Right atrium auricular region (tissue), 2 donors: ENCODE measurements around the gene CMTM8. TPM values are rescaled to one million over a fixed set of nuclear protein-coding genes. Genes with fewer than 3 reads are reported as not detected.
"Not testable (repeated sequence)": the region's sequence is repeated elsewhere in the genome, so short reads cannot be mapped to it uniquely, and the experiment has no call there.

ENCODE experiments used
- DNase-seq: peaks from one replicate; pipeline ENCODE4 v3.0.0-alpha.2; 2019; ENCODE audit warnings: low spot score
- H3K27ac ChIP-seq, 2 donors: fragments of 200-600 bp; sonication (generic); 1 replicate in 1 of 2; 2 replicates in 1 of 2; pipeline ENCODE4 v1.5.1; 2016 to 2019
- H3K27me3 ChIP-seq, 2 donors: fragments of 200-600 bp; sonication (generic); one replicate each; pipeline versions ENCODE4 v1.5.1 to v1.6.0; 2017 to 2019
- H3K36me3 ChIP-seq: fragments of 200-600 bp; sonication (generic); one replicate; pipeline ENCODE4 v1.5.1; 2016
- H3K4me1 ChIP-seq, 2 donors: fragments of 200-600 bp; sonication (generic); one replicate each; pipeline versions ENCODE4 v1.5.1 to v1.6.0; 2017 to 2019
- H3K4me3 ChIP-seq, 2 donors: fragments of 200-600 bp; sonication (generic); 1 replicate in 1 of 2; 2 replicates in 1 of 2; pipeline ENCODE4 v1.5.1; 2017 to 2019; ENCODE audit warnings: mild to moderate bottlenecking in 1 of 2, moderate library complexity in 1 of 2
- H3K9me3 ChIP-seq, 2 donors: fragments of 200-600 bp; sonication (generic); one replicate each; pipeline ENCODE4 v1.5.1; 2019
- total RNA-seq, 2 donors: library from RNA; depleted of rRNA; stranded (reverse); fragments of >200 nt; gene quantifications; one replicate each; pipeline ENCODE4 v1.1.0, GENCODE V29; 2016
- TF ChIP-seq, protein P1 (sequence below), 2 donors: fragments of 200-600 bp; sonication (generic); IDR thresholded peaks; one replicate each; pipeline ENCODE4 v1.5.1; 2019; ENCODE audit warnings: antibody characterized with exemption in 2 of 2

CMTM8 gene
- total RNA-seq, 2 donors from 2014 or later = 3.1 to 7.1 TPM

DNA sequence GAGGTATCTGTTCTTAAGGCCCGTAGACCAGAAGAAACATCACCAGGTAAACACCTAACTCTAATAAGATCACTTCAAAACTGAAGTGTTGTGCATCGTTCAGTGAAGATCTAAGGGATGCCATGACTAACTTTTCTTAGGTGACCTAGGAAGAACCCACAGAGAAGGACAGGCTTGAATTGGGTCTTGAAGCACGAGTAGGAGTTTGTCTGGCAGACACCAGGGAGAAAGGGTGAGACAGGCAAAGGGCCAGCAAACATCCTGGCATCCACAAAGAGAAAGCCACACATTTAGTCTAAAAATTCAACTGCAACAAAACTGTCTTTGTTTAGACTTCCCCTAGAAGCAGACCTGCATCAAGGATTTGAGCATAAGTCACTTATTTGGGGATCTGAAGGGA, 15.5 kb upstream of the CMTM8 start:
- Histone ChIP-seq H3K27ac (no peak overlapping the region), H3K9me3 (peaks cover 0 to 6% of the 10 kb centered on the region in 2 donors), H3K27me3 (no peaks in the 10 kb centered on the region), H3K36me3 (no peaks in the 10 kb centered on the region), H3K4me3 (no peak overlapping the region), H3K4me1 (no peaks in the 10 kb centered on the region)
- DNase-seq = no peak
- TF ChIP-seq, protein P1, sequence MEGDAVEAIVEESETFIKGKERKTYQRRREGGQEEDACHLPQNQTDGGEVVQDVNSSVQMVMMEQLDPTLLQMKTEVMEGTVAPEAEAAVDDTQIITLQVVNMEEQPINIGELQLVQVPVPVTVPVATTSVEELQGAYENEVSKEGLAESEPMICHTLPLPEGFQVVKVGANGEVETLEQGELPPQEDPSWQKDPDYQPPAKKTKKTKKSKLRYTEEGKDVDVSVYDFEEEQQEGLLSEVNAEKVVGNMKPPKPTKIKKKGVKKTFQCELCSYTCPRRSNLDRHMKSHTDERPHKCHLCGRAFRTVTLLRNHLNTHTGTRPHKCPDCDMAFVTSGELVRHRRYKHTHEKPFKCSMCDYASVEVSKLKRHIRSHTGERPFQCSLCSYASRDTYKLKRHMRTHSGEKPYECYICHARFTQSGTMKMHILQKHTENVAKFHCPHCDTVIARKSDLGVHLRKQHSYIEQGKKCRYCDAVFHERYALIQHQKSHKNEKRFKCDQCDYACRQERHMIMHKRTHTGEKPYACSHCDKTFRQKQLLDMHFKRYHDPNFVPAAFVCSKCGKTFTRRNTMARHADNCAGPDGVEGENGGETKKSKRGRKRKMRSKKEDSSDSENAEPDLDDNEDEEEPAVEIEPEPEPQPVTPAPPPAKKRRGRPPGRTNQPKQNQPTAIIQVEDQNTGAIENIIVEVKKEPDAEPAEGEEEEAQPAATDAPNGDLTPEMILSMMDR (IDR thresholded peaks at IDR 0.05) = no peak

DNA sequence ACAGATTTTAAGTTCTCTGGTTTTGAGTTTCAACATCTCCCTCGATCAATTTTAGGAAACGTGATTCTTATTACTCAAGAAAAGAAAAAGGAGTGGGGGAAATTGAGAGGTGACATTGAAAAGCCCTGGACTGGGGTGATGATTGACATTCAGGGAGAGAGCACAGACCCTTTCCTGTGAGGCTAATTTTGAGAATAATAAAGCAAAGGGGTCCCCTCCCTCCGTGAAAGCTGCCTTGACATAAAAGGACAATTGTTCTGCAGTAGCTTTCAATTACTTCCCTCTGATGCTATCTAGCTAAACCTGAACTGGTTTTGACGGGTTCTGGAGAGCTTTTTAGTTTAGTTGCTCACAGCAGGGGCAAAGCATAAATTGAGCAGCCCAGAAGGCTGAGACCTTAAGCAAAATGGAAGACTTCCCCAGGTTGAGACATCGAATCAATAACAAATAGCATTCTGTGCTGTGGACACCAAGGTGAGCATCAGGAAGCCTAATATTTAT, 14.4 kb upstream of the CMTM8 start:
- Histone ChIP-seq H3K36me3 (no peaks in the 10 kb centered on the region), H3K27me3 (no peaks in the 10 kb centered on the region), H3K4me3 (no peak overlapping the region), H3K9me3 (peaks cover 0 to 5% of the 10 kb centered on the region in 2 donors), H3K4me1 (no peaks in the 10 kb centered on the region), H3K27ac (no peak overlapping the region)
- DNase-seq = no peak
- TF ChIP-seq, protein P1 (IDR thresholded peaks at IDR 0.05) = no peak

DNA sequence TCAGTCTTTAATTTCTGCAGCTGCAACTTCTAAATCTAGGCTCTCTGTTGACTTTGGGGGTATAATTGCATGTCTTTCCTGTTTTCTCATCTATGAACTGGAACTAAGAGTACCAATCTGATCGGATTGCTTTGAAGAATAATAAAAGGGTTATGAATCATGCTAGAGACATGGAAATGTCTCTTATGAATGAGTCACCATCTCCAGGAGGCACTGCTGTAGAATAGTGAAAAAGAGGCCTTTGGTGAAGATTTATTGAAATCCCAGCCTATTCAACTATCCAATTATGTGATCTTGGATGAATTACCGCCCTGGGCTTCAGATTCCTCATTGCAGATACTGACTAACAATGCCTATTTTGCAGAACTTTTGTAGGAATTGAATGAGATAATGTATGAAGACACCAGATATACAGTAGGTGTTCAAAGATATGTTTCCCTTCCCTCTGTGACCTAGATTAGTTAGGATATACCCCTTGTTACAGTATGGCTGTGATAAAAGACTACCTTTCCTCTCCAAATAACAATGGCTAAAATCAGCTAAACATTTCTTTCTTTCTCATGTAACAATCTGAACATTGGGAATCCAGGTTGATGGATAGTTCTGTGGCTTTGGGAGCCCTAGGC, 11.5 kb upstream of the CMTM8 start:
- H3K4me1 ChIP-seq = no peaks in the 10 kb centered on the region
- no peaks in the 10 kb centered on the region for H3K36me3 ChIP-seq
- TF ChIP-seq, protein P1 (IDR thresholded peaks at IDR 0.05) = no peak
- DNase-seq = no peak
- no peaks in the 10 kb centered on the region for H3K27me3 ChIP-seq
- H3K9me3 ChIP-seq = no peaks in the 10 kb centered on the region
- no peak overlapping the region for H3K4me3 ChIP-seq
- no peak overlapping the region for H3K27ac ChIP-seq

DNA sequence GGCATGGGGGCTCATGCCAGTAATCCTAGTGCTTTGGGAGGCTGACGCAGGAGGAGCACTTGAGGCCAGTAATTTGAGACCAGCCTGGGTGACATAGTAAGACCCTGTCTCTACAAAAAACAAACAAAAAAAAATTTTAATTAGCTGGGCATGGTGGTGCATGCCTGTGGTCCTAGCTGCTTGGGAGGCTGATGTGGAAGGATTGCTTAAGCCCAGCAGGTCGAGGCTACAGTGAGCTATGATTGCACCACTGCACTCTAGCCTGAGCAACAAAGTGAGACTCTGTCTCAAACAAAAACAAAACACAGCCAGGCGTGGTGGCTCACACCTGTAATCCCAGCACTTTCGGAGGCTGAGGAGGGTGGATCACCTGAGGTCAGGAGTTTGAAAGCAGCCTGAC, 9.7 kb upstream of the CMTM8 start:
- H3K36me3 ChIP-seq, H3K4me3 ChIP-seq, H3K27me3 ChIP-seq, DNase-seq, H3K4me1 ChIP-seq, H3K27ac ChIP-seq, H3K9me3 ChIP-seq: not testable (repeated sequence)

DNA sequence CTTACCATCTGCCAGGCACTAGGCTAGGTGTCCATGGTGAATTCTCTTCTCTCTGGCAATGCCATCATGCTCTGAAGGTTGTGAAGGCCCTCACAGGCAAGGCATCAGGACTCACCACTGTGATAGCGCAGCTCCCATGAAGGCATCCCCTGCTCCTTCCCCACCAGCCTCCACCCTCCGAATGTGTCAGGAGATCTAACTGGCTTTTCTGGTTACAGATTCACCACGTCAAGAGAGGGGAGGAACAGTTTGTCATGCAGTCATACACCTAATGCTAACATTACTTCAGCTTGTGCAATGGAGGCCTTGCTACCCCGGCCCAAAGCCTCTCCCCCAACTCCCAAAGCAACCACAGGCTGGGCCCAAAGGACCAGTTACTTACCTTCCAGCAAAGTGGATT, 8.9 kb upstream of the CMTM8 start:
- no peak for DNase-seq

DNA sequence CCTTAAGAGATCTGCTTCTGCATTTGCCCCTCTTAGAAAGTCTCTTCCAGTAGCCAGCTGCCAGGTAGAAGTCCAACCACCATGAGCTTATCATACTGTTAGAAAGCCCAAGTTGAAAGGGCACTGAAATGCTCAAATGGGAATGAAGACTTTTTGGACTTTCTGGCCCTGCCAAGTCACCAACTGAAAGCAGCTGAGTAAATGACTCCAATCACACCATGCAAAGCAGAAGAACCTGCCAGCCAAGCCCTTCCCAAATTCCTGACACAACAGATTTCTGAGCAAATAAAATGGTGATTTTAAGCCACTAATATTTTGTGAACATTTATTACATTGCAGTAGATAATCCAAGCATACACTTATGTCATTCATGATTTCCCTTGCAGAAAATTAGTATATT, 2.1 kb upstream of the CMTM8 start:
- Histone ChIP-seq H3K4me3 (no peak overlapping the region), H3K4me1 (peaks cover 0 to 15% of the 10 kb centered on the region in 2 donors), H3K9me3 (peaks cover 0 to 11% of the 10 kb centered on the region in 2 donors), H3K27me3 (no peaks in the 10 kb centered on the region), H3K36me3 (no peaks in the 10 kb centered on the region), H3K27ac (no peak overlapping the region)
- no peak for DNase-seq
- TF ChIP-seq, protein P1 (IDR thresholded peaks at IDR 0.05) = no peak

More for the DNA sequence above, 8.9 kb upstream of the CMTM8 start:
- no peaks in the 10 kb centered on the region for H3K36me3 ChIP-seq
- TF ChIP-seq, protein P1 (IDR thresholded peaks at IDR 0.05) = no peak
- no peak overlapping the region for H3K27ac ChIP-seq
- H3K4me1 ChIP-seq = no peaks in the 10 kb centered on the region
- no peak overlapping the region for H3K4me3 ChIP-seq
- H3K27me3 ChIP-seq = no peaks in the 10 kb centered on the region
- no peaks in the 10 kb centered on the region for H3K9me3 ChIP-seq
